K562 (cell line): ENCODE data around the gene HOXD13. TPM values are rescaled to one million over a fixed set of nuclear protein-coding genes. Genes with fewer than 3 reads are reported as not detected.
A peak's percentile ranks its signal among the peaks of the same experiment; 100 is the strongest.

Experiments used
- ATAC-seq: fragments of 200-7000 bp; cut with Tn5 transposase; 3 replicates; pipeline ENCODE4 v1.9.1; 2020; ENCODE audit warnings: moderate library complexity
- BruUV-seq: library from RNA; stranded (reverse); fragments of 400-500 nt; replicated peaks from 2 replicates; lab custom pipeline; 2021; lab: Mats Ljungman, UMichigan
- CTCF ChIA-PET: fragments of 300-600 bp; formaldehyde crosslinking; extraction: SDS; loops from one replicate; lab custom pipeline; 2021; ENCODE audit warnings: low intra/inter-chr PET ratio; lab: Yijun Ruan, JAX
- POLR2A ChIA-PET: fragments of 300-600, 350-650 bp; sonication (Branson Sonifier 250); formaldehyde crosslinking; extraction: SDS; loops from one replicate; lab custom pipeline; 2021; ENCODE audit warnings: antibody characterized with exemption, inconsistent platforms; lab: Yijun Ruan, JAX
- DNase-seq, 4 experiments: peaks; one replicate each; pipeline versions ENCODE4 v3.0.0 to v3.0.0-alpha.2; 2011 to 2018; ENCODE audit warnings: low spot score in 3 of 4, mixed read lengths in 3 of 4; ENCODE audit errors: extremely low read depth in 1 of 4
- FAIRE-seq: peaks from 2 replicates; lab custom pipeline; 2011; peaks lifted over from hg19 to GRCh38; lab: Jason Lieb, UNC
- H2AFZ ChIP-seq: 2 replicates; pipeline ENCODE4 v1.6.0; 2011; ENCODE audit warnings: low read depth, low read length, control low read depth, inconsistent platforms
- H3K27ac ChIP-seq: fragments of 200-600 bp; 3 replicates; pipeline ENCODE4 v1.8.0; 2011; ENCODE audit warnings: low read depth, mild to moderate bottlenecking, control low read depth, inconsistent platforms, low read length, moderate library complexity, mixed read lengths; ENCODE audit errors: extremely low read depth
- H3K27me3 ChIP-seq, 2 experiments: fragments of 300-600 bp in 1 of 2; 2 replicates in 1 of 2; 3 replicates in 1 of 2; pipeline versions ENCODE4 v1.6.0 to v1.8.0; 2011; ENCODE audit warnings: inconsistent platforms in 2 of 2, low read length in 2 of 2, mild to moderate bottlenecking in 1 of 2, mixed read lengths in 1 of 2, moderate library complexity in 1 of 2; ENCODE audit not compliant: control insufficient read depth in 2 of 2, insufficient read depth in 2 of 2
- H3K36me3 ChIP-seq: fragments of 300-600 bp; 3 replicates; pipeline ENCODE4 v1.8.0; 2011; ENCODE audit warnings: mild to moderate bottlenecking, low read length, inconsistent platforms; ENCODE audit not compliant: control insufficient read depth, insufficient read depth
- H3K4me1 ChIP-seq, 2 experiments: fragments of 200-600 bp in 1 of 2; replicated peaks in 1 of 2; 2 replicates in 1 of 2; 3 replicates in 1 of 2; pipeline versions ENCODE4 v1.5.1 to v1.8.0; 2011; ENCODE audit warnings: inconsistent platforms in 2 of 2, low read length in 2 of 2, mild to moderate bottlenecking in 1 of 2, mixed read lengths in 1 of 2, moderate library complexity in 1 of 2; ENCODE audit not compliant: control insufficient read depth in 2 of 2, insufficient read depth in 2 of 2
- H3K4me2 ChIP-seq: 2 replicates; pipeline ENCODE4 v1.6.1; 2011; ENCODE audit warnings: low read length, control low read depth, inconsistent platforms, mixed read lengths; ENCODE audit not compliant: insufficient read depth
- H3K4me3 ChIP-seq: fragments of 200-600 bp; sonication (generic), shearing (Covaris generic); 2 replicates; pipeline ENCODE4 v1.5.1; 2016; ENCODE audit warnings: control low read depth, inconsistent platforms
- H3K79me2 ChIP-seq: fragments of 200-600 bp; 3 replicates; pipeline ENCODE4 v1.8.0; 2011; ENCODE audit warnings: low read length, inconsistent platforms; ENCODE audit not compliant: control insufficient read depth, insufficient read depth
- H3K9ac ChIP-seq, 2 experiments: 2 replicates each; pipeline versions ENCODE4 v1.6.0 to v1.6.1; 2011; ENCODE audit warnings: low read depth in 2 of 2, low read length in 2 of 2, control low read depth in 1 of 2, inconsistent platforms in 1 of 2, mild to moderate bottlenecking in 1 of 2, mixed read lengths in 1 of 2; ENCODE audit not compliant: insufficient read depth in 1 of 2
- H3K9me1 ChIP-seq: one replicate; pipeline ENCODE4 v1.6.0; 2011; ENCODE audit warnings: inconsistent platforms, mild to moderate bottlenecking, low read length, moderate library complexity; ENCODE audit not compliant: control insufficient read depth, insufficient read depth
- H3K9me3 ChIP-seq: replicated peaks from 2 replicates; pipeline ENCODE4 v1.5.1; 2011; ENCODE audit warnings: low read depth, low read length, inconsistent platforms; ENCODE audit not compliant: control insufficient read depth, insufficient read depth
- H4K20me1 ChIP-seq: replicated peaks from 2 replicates; pipeline ENCODE4 v1.6.1; 2011; ENCODE audit warnings: low read length, inconsistent platforms, mixed read lengths; ENCODE audit not compliant: control insufficient read depth, insufficient read depth
- CC2D1A ChIP-seq: fragments of 450-650 bp; IDR thresholded peaks from 2 replicates; pipeline ENCODE4 v1.6.1; 2017; ENCODE audit warnings: mild to moderate bottlenecking
- MED1 ChIP-seq: sonication (generic); formaldehyde crosslinking; IDR thresholded peaks from 2 replicates; pipeline ENCODE4 v1.8.1; 2023; ENCODE audit warnings: missing genetic modification reagents, borderline replicate concordance
- SIN3A ChIP-seq, 2 experiments: fragments of 150-350 bp in 1 of 2; IDR thresholded peaks; 2 replicates each; pipeline ENCODE4 v1.6.1; 2011 to 2016; ENCODE audit warnings: borderline replicate concordance in 2 of 2, low read depth in 2 of 2, low read length in 2 of 2, mild to moderate bottlenecking in 2 of 2, moderate library complexity in 2 of 2; ENCODE audit not compliant: control insufficient read depth in 1 of 2
- WGBS: fragments of 100-300 bp; shearing (Covaris generic); methylation state at CpG from one replicate; pipeline ENCODE4 v1.1.6; 2016; ENCODE audit warnings: low coverage, mixed read lengths; ENCODE audit not compliant: insufficient coverage; ENCODE audit errors: missing lambda C conversion rate; 5-methylcytosine and 5-hydroxymethylcytosine counted together
- in situ Hi-C: fragments of 300-500 bp; cut with MboI; formaldehyde crosslinking; loops from 4 replicates; pipeline ENCODE4 v1.15.0; 2018; ENCODE audit warnings: inconsistent platforms, mixed read lengths
- intact Hi-C: fragments of 100-400 bp; cut with micrococcal nuclease; formaldehyde crosslinking; loops from 2 replicates; pipeline ENCODE4 v1.14.2; 2022
- polyA plus RNA-seq, 8 experiments: library from polyadenylated mRNA; depleted of rRNA in 4 of 8; stranded (reverse) in 5 of 8; unstranded in 3 of 8; fragments of >200 nt; fragmentation: Nextera tagmentation in 2 of 8; fragmentation: Illumina TruSeq in 1 of 8; extraction: Ambion mirVana in 2 of 8; extraction: Trizol in 1 of 8; gene quantifications; 2 replicates each; pipeline versions ENCODE4 v1.2.1 to v1.2.3, GENCODE V29; 2011 to 2014; ENCODE audit warnings: inconsistent platforms in 1 of 8, missing spikeins in 1 of 8
- total RNA-seq, 7 experiments: library from RNA; depleted of rRNA in 6 of 7; stranded (reverse); fragments of >200 nt in 6 of 7; fragmentation: Illumina TruSeq in 2 of 7; extraction: Trizol in 2 of 7; gene quantifications; 2 replicates each; pipeline versions ENCODE4 v1.2.1 to v1.2.3, GENCODE V29; 2011 to 2021; ENCODE audit warnings: low replicate concordance in 1 of 7
- TF ChIP-seq, protein P1 (sequence below): fragments of 450-650 bp; IDR thresholded peaks from 2 replicates; pipeline ENCODE4 v1.6.1; 2018; ENCODE audit not compliant: partially characterized antibody
- TF ChIP-seq, protein P2 (sequence below): conservative IDR thresholded peaks from 2 replicates; pipeline ENCODE4 v1.6.1; 2011; ENCODE audit warnings: low read depth, mild to moderate bottlenecking, low read length; ENCODE audit not compliant: control insufficient read depth
- TF ChIP-seq, protein P3 (sequence below): fragments of 450-650 bp; IDR thresholded peaks from 2 replicates; pipeline ENCODE4 v1.6.1; 2018; ENCODE audit warnings: mild to moderate bottlenecking, low read depth; ENCODE audit not compliant: partially characterized antibody

Gene HOXD13
- total and polyA plus RNA-seq, 9 of the 15 experiments (the other 6 are each of a cell fraction or from before 2014, with no cell fraction given) = 0.03 to 0.04 TPM; not detected in 7

DNA sequence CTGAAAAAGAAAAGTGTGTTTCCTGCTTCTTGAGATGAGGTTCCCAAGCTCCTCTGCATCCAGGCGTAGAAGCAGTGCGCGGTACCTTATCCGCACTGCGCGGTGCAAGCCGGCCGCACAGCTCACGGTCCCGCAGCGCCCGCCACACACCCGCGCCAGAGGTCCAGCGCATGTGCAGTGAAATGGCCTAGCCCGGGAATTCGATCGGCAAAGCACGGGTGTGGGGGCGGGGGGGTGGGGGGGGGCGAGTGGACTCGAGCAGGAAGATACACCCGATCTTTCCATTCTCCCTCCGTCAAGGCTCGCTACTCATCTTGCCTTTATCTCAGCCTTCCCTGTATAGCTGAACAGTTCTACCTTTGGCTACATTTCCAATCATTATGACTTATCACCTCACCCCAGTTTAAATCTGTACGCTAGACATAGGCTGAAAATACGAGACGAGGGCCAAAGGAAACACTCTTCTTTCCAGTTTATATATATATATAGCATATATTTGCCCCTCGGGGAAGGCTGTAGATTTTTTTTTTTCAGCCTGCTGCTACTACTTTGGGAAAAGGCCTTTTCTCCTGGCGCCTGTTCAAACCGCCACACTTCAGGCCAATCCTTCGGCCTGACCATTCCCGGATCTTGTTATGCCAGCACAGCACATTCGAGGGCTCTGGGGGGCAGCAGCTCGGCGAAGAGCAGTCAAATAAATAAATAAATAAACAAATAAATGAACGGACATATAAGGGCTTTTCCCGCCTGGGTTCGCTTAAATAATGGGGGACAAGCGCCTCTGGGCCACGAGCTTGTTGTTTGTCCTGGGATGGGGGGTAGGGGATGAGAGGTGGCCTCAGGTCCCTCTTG is 47.4 kb downstream of the HOXD13 start:
- 48% methylated on average over 41 of the region's 41 CpGs for WGBS

More for the DNA sequence above, 47.4 kb downstream of the HOXD13 start:
- H3K79me2 ChIP-seq = no peaks in the 10 kb centered on the region
- BruUV-seq = no TSS peak
- TF ChIP-seq, protein P1, sequence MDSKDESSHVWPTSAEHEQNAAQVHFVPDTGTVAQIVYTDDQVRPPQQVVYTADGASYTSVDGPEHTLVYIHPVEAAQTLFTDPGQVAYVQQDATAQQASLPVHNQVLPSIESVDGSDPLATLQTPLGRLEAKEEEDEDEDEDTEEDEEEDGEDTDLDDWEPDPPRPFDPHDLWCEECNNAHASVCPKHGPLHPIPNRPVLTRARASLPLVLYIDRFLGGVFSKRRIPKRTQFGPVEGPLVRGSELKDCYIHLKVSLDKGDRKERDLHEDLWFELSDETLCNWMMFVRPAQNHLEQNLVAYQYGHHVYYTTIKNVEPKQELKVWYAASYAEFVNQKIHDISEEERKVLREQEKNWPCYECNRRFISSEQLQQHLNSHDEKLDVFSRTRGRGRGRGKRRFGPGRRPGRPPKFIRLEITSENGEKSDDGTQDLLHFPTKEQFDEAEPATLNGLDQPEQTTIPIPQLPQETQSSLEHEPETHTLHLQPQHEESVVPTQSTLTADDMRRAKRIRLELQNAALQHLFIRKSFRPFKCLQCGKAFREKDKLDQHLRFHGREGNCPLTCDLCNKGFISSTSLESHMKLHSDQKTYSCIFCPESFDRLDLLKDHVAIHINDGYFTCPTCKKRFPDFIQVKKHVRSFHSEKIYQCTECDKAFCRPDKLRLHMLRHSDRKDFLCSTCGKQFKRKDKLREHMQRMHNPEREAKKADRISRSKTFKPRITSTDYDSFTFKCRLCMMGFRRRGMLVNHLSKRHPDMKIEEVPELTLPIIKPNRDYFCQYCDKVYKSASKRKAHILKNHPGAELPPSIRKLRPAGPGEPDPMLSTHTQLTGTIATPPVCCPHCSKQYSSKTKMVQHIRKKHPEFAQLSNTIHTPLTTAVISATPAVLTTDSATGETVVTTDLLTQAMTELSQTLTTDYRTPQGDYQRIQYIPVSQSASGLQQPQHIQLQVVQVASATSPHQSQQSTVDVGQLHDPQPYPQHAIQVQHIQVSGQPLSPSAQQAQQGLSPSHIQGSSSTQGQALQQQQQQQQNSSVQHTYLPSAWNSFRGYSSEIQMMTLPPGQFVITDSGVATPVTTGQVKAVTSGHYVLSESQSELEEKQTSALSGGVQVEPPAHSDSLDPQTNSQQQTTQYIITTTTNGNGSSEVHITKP = no peak
- TF ChIP-seq, protein P2, sequence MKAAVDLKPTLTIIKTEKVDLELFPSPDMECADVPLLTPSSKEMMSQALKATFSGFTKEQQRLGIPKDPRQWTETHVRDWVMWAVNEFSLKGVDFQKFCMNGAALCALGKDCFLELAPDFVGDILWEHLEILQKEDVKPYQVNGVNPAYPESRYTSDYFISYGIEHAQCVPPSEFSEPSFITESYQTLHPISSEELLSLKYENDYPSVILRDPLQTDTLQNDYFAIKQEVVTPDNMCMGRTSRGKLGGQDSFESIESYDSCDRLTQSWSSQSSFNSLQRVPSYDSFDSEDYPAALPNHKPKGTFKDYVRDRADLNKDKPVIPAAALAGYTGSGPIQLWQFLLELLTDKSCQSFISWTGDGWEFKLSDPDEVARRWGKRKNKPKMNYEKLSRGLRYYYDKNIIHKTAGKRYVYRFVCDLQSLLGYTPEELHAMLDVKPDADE = 0 out of 2 replicates have a peak, but pooled peaks have one; percentile 2
- TF ChIP-seq, protein P3, sequence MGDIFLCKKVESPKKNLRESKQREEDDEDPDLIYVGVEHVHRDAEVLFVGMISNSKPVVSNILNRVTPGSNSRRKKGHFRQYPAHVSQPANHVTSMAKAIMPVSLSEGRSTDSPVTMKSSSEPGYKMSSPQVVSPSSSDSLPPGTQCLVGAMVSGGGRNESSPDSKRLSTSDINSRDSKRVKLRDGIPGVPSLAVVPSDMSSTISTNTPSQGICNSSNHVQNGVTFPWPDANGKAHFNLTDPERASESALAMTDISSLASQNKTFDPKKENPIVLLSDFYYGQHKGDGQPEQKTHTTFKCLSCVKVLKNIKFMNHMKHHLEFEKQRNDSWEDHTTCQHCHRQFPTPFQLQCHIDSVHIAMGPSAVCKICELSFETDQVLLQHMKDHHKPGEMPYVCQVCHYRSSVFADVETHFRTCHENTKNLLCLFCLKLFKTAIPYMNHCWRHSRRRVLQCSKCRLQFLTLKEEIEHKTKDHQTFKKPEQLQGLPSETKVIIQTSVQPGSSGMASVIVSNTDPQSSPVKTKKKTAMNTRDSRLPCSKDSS = no peak
- TF ChIP-seq MED1 (no peak), CC2D1A (no peak), SIN3A (IDR thresholded peaks at IDR 0.05; ENCODE audit: borderline replicate concordance in 2 of 2, control insufficient read depth in 1 of 2, low read depth in 2 of 2, low read length in 2 of 2) (no peak)
- TF ChIP-seq, all 486 proteins: peak for 1
- Histone ChIP-seq H3K4me2 (peak overlapping the region; percentile 73; the same call in 1 of the 2 replicates), H3K9ac (peak overlapping the region; percentile 13 to 88; a peak in 3 of 4 replicates), H3K27me3 (peaks cover 26 to 44% of the 10 kb centered on the region in 2 experiments; a peak in 4 of 5 replicates), H3K9me1 (no peaks in the 10 kb centered on the region), H3K27ac (no peak overlapping the region), H3K36me3 (no peaks in the 10 kb centered on the region), H2AFZ (peak overlapping the region; percentile 92; the same call in 1 of the 2 replicates), H3K4me3 (peak overlapping the region; percentile 51; the same call in 1 of the 2 replicates), H3K4me1 (peaks cover 0 to 15% of the 10 kb centered on the region in 2 experiments; a peak in 2 of 5 replicates), H4K20me1 (no peaks in the 10 kb centered on the region), H3K9me3 (no peaks in the 10 kb centered on the region; the same call in 1 of the 2 replicates)
- ChIA-PET POLR2A (interaction anchor here (0.5 to 1.9 kb wide), 3 partner anchors 7 to 315 kb away, joined by 3 to 7 read pairs (median 3); no protein-coding TSS in a partner anchor), CTCF (interaction anchor here (0.5 to 2.6 kb wide), 9 partner anchors 312 to 1619 kb away, joined by 3 to 40 read pairs (median 8); no protein-coding TSS in a partner anchor)
- intact Hi-C loops (loop anchor here (1.0 to 10.0 kb wide), 6 partner anchors 235 to 1615 kb away; no protein-coding TSS in a partner anchor), in situ Hi-C loops (loop anchor here (5.0 to 25.0 kb wide), 3 partner anchors 317 to 1622 kb away; no protein-coding TSS in a partner anchor)
- ATAC-seq (no peak), DNase-seq (no peak), FAIRE-seq (no peak)
